K562 (cell line): ENCODE data around the gene AGPAT3. TPM values are rescaled to one million over a fixed set of nuclear protein-coding genes. Genes with fewer than 3 reads are reported as not detected.

Source experiments
- BRCA1 ChIP-seq, 2 experiments: fragments of 450-650 bp in 1 of 2; sonication (generic) in 1 of 2; formaldehyde crosslinking in 1 of 2; IDR thresholded peaks; 2 replicates each; pipeline versions ENCODE4 v1.5.0 to v1.6.1; 2017 to 2020; ENCODE audit warnings: mild to moderate bottlenecking in 1 of 2, missing genetic modification reagents in 1 of 2
- CCNT2 ChIP-seq: IDR thresholded peaks from 2 replicates; pipeline ENCODE4 v1.6.1; 2011; ENCODE audit warnings: borderline replicate concordance, low read depth, mild to moderate bottlenecking, moderate library complexity, mixed read lengths, low read length; ENCODE audit not compliant: insufficient read length; ENCODE audit errors: extremely low read depth
- HBP1 ChIP-seq: fragments of 450-650 bp; formaldehyde crosslinking; IDR thresholded peaks from 2 replicates; pipeline ENCODE4 v1.4.0; 2022; ENCODE audit warnings: missing genetic modification characterization
- KDM1A ChIP-seq, 2 experiments: fragments of 450-650 bp; IDR thresholded peaks; 2 replicates each; pipeline ENCODE4 v1.6.1; 2016; ENCODE audit warnings: mild to moderate bottlenecking in 2 of 2
- MIER1 ChIP-seq: fragments of 450-650 bp; IDR thresholded peaks from 2 replicates; pipeline ENCODE4 v1.6.1; 2016; ENCODE audit warnings: antibody characterized with exemption, mild to moderate bottlenecking, low read depth
- MITF ChIP-seq: IDR thresholded peaks from 2 replicates; pipeline ENCODE4 v1.6.1; 2014; ENCODE audit warnings: antibody characterized with exemption
- THRAP3 ChIP-seq: fragments of 450-650 bp; IDR thresholded peaks from 2 replicates; pipeline ENCODE4 v1.6.1; 2016; ENCODE audit warnings: mild to moderate bottlenecking, inconsistent platforms, borderline replicate concordance
- polyA plus RNA-seq, 8 experiments: library from polyadenylated mRNA; depleted of rRNA in 4 of 8; stranded (reverse) in 5 of 8; unstranded in 3 of 8; fragments of >200 nt; fragmentation: Nextera tagmentation in 2 of 8; fragmentation: Illumina TruSeq in 1 of 8; extraction: Ambion mirVana in 2 of 8; extraction: Trizol in 1 of 8; gene quantifications; 2 replicates each; pipeline versions ENCODE4 v1.2.1 to v1.2.3, GENCODE V29; 2011 to 2014; ENCODE audit warnings: inconsistent platforms in 1 of 8, missing spikeins in 1 of 8
- total RNA-seq, 7 experiments: library from RNA; depleted of rRNA in 6 of 7; stranded (reverse); fragments of >200 nt in 6 of 7; fragmentation: Illumina TruSeq in 2 of 7; extraction: Trizol in 2 of 7; gene quantifications; 2 replicates each; pipeline versions ENCODE4 v1.2.1 to v1.2.3, GENCODE V29; 2011 to 2021; ENCODE audit warnings: low replicate concordance in 1 of 7
- TF ChIP-seq, protein P1 (sequence below): fragments of 200-600 bp; sonication (generic); IDR thresholded peaks from one replicate; pipeline ENCODE4 v1.6.1; 2012; ENCODE audit warnings: mild to moderate bottlenecking, low read depth, low read length, inconsistent platforms

AGPAT3 gene
- total and polyA plus RNA-seq, 9 of the 15 experiments (the other 6 are each of a cell fraction or from before 2014, with no cell fraction given) = 1.5 to 88.4 (median 35.7) TPM

DNA sequence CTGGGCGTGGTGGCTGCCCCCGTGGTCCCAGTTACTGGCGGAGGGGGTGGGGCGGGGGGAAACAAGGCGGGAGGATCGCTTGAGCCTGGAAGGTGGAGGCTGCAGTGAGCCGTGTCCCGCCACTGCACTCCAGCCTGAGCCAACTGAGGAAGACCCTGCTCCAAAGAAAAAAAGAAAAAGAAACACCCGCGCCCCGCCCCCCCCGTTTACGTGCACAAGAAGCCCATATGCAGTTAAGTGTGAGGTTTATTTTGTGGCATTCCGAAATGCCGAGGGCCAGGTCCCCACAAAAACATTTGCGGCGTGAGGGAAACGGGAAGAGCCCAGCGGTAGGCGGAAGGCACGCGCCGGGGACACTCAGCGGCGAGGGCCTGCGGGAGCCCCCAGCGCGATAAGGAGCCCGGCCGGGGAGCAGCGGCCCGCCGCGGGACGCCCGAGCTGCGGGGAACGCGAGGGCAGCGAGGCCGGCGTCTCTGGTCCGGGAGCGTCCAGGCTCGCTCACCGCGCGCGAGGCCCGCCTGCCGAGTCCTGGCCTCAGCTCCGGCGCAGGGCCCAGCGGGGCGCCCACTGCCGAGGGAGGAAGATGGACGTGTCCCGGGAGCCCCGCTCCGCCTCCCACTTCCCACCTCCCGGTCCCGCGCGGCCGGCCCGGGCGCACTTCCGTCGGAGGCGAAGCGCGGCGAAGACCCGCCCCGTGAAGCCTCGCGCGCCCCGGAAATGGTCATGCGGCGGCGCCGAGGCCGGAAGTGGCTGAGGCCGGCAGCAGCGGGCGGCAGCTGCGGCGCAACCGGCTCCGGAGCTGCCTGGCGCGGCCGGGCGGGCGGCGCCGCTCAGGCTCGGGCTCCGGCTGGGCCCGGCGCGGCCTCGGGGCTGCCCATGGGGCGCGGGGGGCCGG lies 146.8 kb downstream of the AGPAT3 start, which contains the start of gene TRAPPC10 (continued):
- TF ChIP-seq THRAP3 (no peak), MIER1 (no peak), KDM1A (IDR thresholded peaks at IDR 0.05) (no peak), CCNT2 (peak; percentile 84), BRCA1 (IDR thresholded peaks at IDR 0.05) (no peak), BRCA1 (CRISPR knock-in tag; IDR thresholded peaks at IDR 0.05) (no peak), MITF (no peak), HBP1 (CRISPR knock-in tag) (no peak)
- TF ChIP-seq, protein P1, sequence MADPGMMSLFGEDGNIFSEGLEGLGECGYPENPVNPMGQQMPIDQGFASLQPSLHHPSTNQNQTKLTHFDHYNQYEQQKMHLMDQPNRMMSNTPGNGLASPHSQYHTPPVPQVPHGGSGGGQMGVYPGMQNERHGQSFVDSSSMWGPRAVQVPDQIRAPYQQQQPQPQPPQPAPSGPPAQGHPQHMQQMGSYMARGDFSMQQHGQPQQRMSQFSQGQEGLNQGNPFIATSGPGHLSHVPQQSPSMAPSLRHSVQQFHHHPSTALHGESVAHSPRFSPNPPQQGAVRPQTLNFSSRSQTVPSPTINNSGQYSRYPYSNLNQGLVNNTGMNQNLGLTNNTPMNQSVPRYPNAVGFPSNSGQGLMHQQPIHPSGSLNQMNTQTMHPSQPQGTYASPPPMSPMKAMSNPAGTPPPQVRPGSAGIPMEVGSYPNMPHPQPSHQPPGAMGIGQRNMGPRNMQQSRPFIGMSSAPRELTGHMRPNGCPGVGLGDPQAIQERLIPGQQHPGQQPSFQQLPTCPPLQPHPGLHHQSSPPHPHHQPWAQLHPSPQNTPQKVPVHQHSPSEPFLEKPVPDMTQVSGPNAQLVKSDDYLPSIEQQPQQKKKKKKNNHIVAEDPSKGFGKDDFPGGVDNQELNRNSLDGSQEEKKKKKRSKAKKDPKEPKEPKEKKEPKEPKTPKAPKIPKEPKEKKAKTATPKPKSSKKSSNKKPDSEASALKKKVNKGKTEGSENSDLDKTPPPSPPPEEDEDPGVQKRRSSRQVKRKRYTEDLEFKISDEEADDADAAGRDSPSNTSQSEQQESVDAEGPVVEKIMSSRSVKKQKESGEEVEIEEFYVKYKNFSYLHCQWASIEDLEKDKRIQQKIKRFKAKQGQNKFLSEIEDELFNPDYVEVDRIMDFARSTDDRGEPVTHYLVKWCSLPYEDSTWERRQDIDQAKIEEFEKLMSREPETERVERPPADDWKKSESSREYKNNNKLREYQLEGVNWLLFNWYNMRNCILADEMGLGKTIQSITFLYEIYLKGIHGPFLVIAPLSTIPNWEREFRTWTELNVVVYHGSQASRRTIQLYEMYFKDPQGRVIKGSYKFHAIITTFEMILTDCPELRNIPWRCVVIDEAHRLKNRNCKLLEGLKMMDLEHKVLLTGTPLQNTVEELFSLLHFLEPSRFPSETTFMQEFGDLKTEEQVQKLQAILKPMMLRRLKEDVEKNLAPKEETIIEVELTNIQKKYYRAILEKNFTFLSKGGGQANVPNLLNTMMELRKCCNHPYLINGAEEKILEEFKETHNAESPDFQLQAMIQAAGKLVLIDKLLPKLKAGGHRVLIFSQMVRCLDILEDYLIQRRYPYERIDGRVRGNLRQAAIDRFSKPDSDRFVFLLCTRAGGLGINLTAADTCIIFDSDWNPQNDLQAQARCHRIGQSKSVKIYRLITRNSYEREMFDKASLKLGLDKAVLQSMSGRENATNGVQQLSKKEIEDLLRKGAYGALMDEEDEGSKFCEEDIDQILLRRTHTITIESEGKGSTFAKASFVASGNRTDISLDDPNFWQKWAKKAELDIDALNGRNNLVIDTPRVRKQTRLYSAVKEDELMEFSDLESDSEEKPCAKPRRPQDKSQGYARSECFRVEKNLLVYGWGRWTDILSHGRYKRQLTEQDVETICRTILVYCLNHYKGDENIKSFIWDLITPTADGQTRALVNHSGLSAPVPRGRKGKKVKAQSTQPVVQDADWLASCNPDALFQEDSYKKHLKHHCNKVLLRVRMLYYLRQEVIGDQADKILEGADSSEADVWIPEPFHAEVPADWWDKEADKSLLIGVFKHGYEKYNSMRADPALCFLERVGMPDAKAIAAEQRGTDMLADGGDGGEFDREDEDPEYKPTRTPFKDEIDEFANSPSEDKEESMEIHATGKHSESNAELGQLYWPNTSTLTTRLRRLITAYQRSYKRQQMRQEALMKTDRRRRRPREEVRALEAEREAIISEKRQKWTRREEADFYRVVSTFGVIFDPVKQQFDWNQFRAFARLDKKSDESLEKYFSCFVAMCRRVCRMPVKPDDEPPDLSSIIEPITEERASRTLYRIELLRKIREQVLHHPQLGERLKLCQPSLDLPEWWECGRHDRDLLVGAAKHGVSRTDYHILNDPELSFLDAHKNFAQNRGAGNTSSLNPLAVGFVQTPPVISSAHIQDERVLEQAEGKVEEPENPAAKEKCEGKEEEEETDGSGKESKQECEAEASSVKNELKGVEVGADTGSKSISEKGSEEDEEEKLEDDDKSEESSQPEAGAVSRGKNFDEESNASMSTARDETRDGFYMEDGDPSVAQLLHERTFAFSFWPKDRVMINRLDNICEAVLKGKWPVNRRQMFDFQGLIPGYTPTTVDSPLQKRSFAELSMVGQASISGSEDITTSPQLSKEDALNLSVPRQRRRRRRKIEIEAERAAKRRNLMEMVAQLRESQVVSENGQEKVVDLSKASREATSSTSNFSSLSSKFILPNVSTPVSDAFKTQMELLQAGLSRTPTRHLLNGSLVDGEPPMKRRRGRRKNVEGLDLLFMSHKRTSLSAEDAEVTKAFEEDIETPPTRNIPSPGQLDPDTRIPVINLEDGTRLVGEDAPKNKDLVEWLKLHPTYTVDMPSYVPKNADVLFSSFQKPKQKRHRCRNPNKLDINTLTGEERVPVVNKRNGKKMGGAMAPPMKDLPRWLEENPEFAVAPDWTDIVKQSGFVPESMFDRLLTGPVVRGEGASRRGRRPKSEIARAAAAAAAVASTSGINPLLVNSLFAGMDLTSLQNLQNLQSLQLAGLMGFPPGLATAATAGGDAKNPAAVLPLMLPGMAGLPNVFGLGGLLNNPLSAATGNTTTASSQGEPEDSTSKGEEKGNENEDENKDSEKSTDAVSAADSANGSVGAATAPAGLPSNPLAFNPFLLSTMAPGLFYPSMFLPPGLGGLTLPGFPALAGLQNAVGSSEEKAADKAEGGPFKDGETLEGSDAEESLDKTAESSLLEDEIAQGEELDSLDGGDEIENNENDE = no peak
